Measurements from ENCODE around the gene ZFYVE28.

DNA sequence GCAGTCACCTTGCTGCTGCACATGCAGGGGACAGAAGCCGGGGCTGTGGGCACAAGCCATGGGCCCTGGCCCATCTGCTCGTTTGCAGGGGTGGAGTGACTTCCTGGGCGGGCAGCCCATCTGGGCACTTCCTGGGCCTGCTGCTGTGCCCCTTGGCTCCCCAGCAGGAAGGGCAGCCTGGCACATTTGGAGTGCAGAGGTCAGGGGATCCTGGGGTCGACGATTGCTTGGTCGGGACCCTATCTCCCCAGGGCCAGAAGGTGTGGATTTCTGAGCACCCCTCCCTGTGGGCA, 145.7 kb downstream of the ZFYVE28 start:
- no peak for TF ChIP-seq POLR2A (IDR thresholded peaks at IDR 0.05)
- TF ChIP-seq, protein P1, sequence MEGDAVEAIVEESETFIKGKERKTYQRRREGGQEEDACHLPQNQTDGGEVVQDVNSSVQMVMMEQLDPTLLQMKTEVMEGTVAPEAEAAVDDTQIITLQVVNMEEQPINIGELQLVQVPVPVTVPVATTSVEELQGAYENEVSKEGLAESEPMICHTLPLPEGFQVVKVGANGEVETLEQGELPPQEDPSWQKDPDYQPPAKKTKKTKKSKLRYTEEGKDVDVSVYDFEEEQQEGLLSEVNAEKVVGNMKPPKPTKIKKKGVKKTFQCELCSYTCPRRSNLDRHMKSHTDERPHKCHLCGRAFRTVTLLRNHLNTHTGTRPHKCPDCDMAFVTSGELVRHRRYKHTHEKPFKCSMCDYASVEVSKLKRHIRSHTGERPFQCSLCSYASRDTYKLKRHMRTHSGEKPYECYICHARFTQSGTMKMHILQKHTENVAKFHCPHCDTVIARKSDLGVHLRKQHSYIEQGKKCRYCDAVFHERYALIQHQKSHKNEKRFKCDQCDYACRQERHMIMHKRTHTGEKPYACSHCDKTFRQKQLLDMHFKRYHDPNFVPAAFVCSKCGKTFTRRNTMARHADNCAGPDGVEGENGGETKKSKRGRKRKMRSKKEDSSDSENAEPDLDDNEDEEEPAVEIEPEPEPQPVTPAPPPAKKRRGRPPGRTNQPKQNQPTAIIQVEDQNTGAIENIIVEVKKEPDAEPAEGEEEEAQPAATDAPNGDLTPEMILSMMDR (IDR thresholded peaks at IDR 0.05): no peak
- no peak for TF ChIP-seq POLR2AphosphoS5 (IDR thresholded peaks at IDR 0.05)
